ENCODE data around the gene FRMPD4. TPM values are rescaled to one million over a fixed set of nuclear protein-coding genes. Genes with fewer than 3 reads are reported as not detected.

The FRMPD4 gene
- total and polyA plus RNA-seq, 2 experiments from 2014 or later: 0.19 to 0.80 TPM

- Histone ChIP-seq H3K27me3 (ENCODE audit: insufficient read depth) (no peaks in the 10 kb centered on the region), H3K27ac (ENCODE audit: low read depth) (no peak overlapping the region), H3K4me1 (ENCODE audit: insufficient read depth) (no peaks in the 10 kb centered on the region), H4K20me1 (replicated peaks; ENCODE audit: insufficient read depth) (no peaks in the 10 kb centered on the region), H2AFZ (no peak overlapping the region), H3K4me2 (no peak overlapping the region), H3K36me3 (ENCODE audit: insufficient read depth) (no peaks in the 10 kb centered on the region), H3K9me2 (ENCODE audit: insufficient read depth) (no peaks in the 10 kb centered on the region), H3F3A (replicated peaks; ENCODE audit: low read depth) (no peaks in the 10 kb centered on the region), H3K79me2 (replicated peaks; ENCODE audit: insufficient read depth) (no peaks in the 10 kb centered on the region), H3K4me3 (no peak overlapping the region)
- Mint-ChIP-seq H3K9me3 (peaks cover 6% of the 10 kb centered on the region; the same call in 1 of the 3 replicates), H3K36me3 (ENCODE audit: low read depth) (no peaks in the 10 kb centered on the region), H3K4me1 (no peaks in the 10 kb centered on the region), H3K27ac (no peak overlapping the region), H3K4me3 (no peak overlapping the region), H3K27me3 (ENCODE audit: insufficient read depth, low read depth, poor library complexity) (no peaks in the 10 kb centered on the region)
- ATAC-seq (no peak), DNase-seq (ENCODE audit: low spot score) (no peak)
- TF ChIP-seq ZNF462 (CRISPR knock-in tag; IDR thresholded peaks at IDR 0.05) (no peak), ETS1 (IDR thresholded peaks at IDR 0.05) (no peak), POLR2AphosphoS5 (IDR thresholded peaks at IDR 0.05; ENCODE audit: low read depth) (no peak), EZH2phosphoT487 (IDR thresholded peaks at IDR 0.05; ENCODE audit: unreplicated experiment) (no peak), JUNB (IDR thresholded peaks at IDR 0.05; ENCODE audit: unreplicated experiment) (no peak), NANOG (IDR thresholded peaks at IDR 0.05; ENCODE audit: borderline replicate concordance) (no peak), EZH2 (IDR thresholded peaks at IDR 0.05; ENCODE audit: low read depth, unreplicated experiment) (no peak), STAT1 (IDR thresholded peaks at IDR 0.05; ENCODE audit: unreplicated experiment) (no peak), ZNF114 (CRISPR knock-in tag; IDR thresholded peaks at IDR 0.05) (no peak), CTCF (conservative IDR thresholded peaks at IDR 0.05; ENCODE audit: low read depth in 2 of 2) (no peak), CREB1 (CRISPR knock-in tag; IDR thresholded peaks at IDR 0.05; ENCODE audit: low read depth) (no peak), ZNF331 (CRISPR knock-in tag; IDR thresholded peaks at IDR 0.05; ENCODE audit: low read depth) (no peak), REST (IDR thresholded peaks at IDR 0.05; ENCODE audit: unreplicated experiment) (no peak)
Observed at GRCh38 chrX:12686331-12686730, 548.1 kb downstream of the FRMPD4 start.

All from GM23338 (cell line).